Hindlimb muscle (tissue), 1 donor: ENCODE data around the gene DYNLT1. TPM values are rescaled to one million over a fixed set of nuclear protein-coding genes. Genes with fewer than 3 reads are reported as not detected.
A peak's percentile ranks its signal among the peaks of the same experiment; 100 is the strongest.
"Not testable (repeated sequence)": the region's sequence is repeated elsewhere in the genome, so short reads cannot be mapped to it uniquely, and the experiment has no call there.

Source experiments
- DNase-seq: peaks from one replicate; pipeline ENCODE4 v3.0.0-alpha.2; 2013
- polyA plus RNA-seq: library from polyadenylated mRNA; unstranded; fragments of 120-200 nt; gene quantifications from one replicate; pipeline ENCODE4 v1.2.1, GENCODE V29; 2013; ENCODE audit not compliant: insufficient read length

The DYNLT1 gene
- polyA plus RNA-seq, 1 donor: 71.5 TPM

GRCh38 chr6:158639056-158639455, 5.5 kb downstream of the DYNLT1 start:
- no peak for DNase-seq

- DNase-seq: no peak
These were observed 6.2 kb downstream of the DYNLT1 start for GRCh38 chr6:158638324-158638854.

GRCh38 chr6:158636778-158637177, 7.8 kb downstream of the DYNLT1 start:
- DNase-seq: no peak

GRCh38 chr6:158635427-158636073, 9.0 kb downstream of the DYNLT1 start:
- no peak for DNase-seq

GRCh38 chr6:158634695-158635426, 9.7 kb downstream of the DYNLT1 start:
- no peak for DNase-seq

- DNase-seq: no peak
These were observed 11.4 kb downstream of the DYNLT1 start for GRCh38 chr6:158633127-158633526.

- not testable (repeated sequence) for DNase-seq
These were observed 11.9 kb downstream of the DYNLT1 start for GRCh38 chr6:158632538-158633119.

GRCh38 chr6:158631678-158632537, 12.6 kb downstream of the DYNLT1 start:
- DNase-seq: peak; percentile 60

GRCh38 chr6:158630938-158631616, 13.5 kb downstream of the DYNLT1 start:
- no peak for DNase-seq

- no peak for DNase-seq
These were observed 14.9 kb downstream of the DYNLT1 start for GRCh38 chr6:158629367-158630221.

GRCh38 chr6:158628542-158628941, 16.0 kb downstream of the DYNLT1 start:
- DNase-seq: no peak

- DNase-seq: no peak
These were observed 16.7 kb downstream of the DYNLT1 start for GRCh38 chr6:158627940-158628211.

GRCh38 chr6:158627168-158627939, 17.2 kb downstream of the DYNLT1 start:
- no peak for DNase-seq

GRCh38 chr6:158626360-158627167, 18.0 kb downstream of the DYNLT1 start:
- DNase-seq: no peak

GRCh38 chr6:158625881-158626305, 18.6 kb downstream of the DYNLT1 start:
- no peak for DNase-seq

- DNase-seq: no peak
These were observed 19.6 kb downstream of the DYNLT1 start for GRCh38 chr6:158624684-158625682.

- no peak for DNase-seq
These were observed 21.9 kb downstream of the DYNLT1 start for GRCh38 chr6:158622545-158623190.
